Activated T-helper 1 cell treated with anti-CD3 and anti-CD28 coated beads, Interleukin-12 subunit alpha, Interleukin-12 subunit beta, Interleukin-2, Interleukin-4 antibody, amounts not matched to agents 30 ng/mL and 10 ng/mL and 1 ng/mL, durations not matched to agents 14 hours and 24 hours and 36 hours (primary cell): ENCODE results near the gene LZTS2. TPM values are rescaled to one million over a fixed set of nuclear protein-coding genes. Genes with fewer than 3 reads are reported as not detected.

Experiments
- DNase-seq: peaks from one replicate; pipeline ENCODE4 v3.0.0; 2021; ENCODE audit warnings: low spot score
- H3K27ac Mint-ChIP-seq: one replicate; pipeline ENCODE4 v1.8.0; 2021; ENCODE audit warnings: mild to moderate bottlenecking, mixed read lengths
- H3K27me3 Mint-ChIP-seq: one replicate; pipeline ENCODE4 v1.8.0; 2022; ENCODE audit warnings: mild to moderate bottlenecking, moderate library complexity, mixed read lengths; ENCODE audit not compliant: insufficient read depth
- H3K36me3 Mint-ChIP-seq: one replicate; pipeline ENCODE4 v1.8.0; 2021; ENCODE audit warnings: low read depth, mixed read lengths
- H3K4me1 Mint-ChIP-seq: one replicate; pipeline ENCODE4 v1.8.0; 2021; ENCODE audit warnings: low read depth, mixed read lengths
- H3K4me3 Mint-ChIP-seq: one replicate; pipeline ENCODE4 v1.8.0; 2021; ENCODE audit warnings: mild to moderate bottlenecking, moderate library complexity, mixed read lengths
- H3K9me3 Mint-ChIP-seq: one replicate; pipeline ENCODE4 v1.8.0; 2021; ENCODE audit warnings: mixed read lengths
- intact Hi-C: fragments of 100-400 bp; cut with micrococcal nuclease; formaldehyde crosslinking; loops from one replicate; pipeline ENCODE4 v1.15.1; 2024
- total RNA-seq: library from RNA; stranded (reverse); gene quantifications from 2 replicates; pipeline ENCODE4 v1.2.3, GENCODE V29; 2022

LZTS2 gene
- total RNA-seq, 1 donor from 2014 or later = 22.3 TPM

GRCh38 chr10:101014966-101015581 is 15.5 kb downstream of the LZTS2 start:
- DNase-seq = no peak
- Mint-ChIP-seq H3K9me3 (no peaks in the 10 kb centered on the region), H3K4me1 (peaks cover 27% of the 10 kb centered on the region), H3K4me3 (no peak overlapping the region), H3K27ac (peak overlapping the region; percentile 15), H3K27me3 (peaks cover 37% of the 10 kb centered on the region), H3K36me3 (no peaks in the 10 kb centered on the region)
- intact Hi-C loops = loop anchor here (5.0 kb wide), 2 partner anchors 37 to 453 kb away; no protein-coding TSS in a partner anchor

GRCh38 chr10:101015582-101015973 is 16.0 kb downstream of the LZTS2 start:
- intact Hi-C loops = loop anchor here (5.0 kb wide), 1 partner anchor 37 kb away; no protein-coding TSS in a partner anchor
- no peak for DNase-seq
- H3K4me3 Mint-ChIP-seq = no peak overlapping the region
- no peaks in the 10 kb centered on the region for H3K36me3 Mint-ChIP-seq
- H3K27ac Mint-ChIP-seq = peak overlapping the region; percentile 15
- H3K9me3 Mint-ChIP-seq = no peaks in the 10 kb centered on the region
- peaks cover 27% of the 10 kb centered on the region for H3K4me1 Mint-ChIP-seq
- peaks cover 37% of the 10 kb centered on the region for H3K27me3 Mint-ChIP-seq

GRCh38 chr10:101016814-101017213 is 17.2 kb downstream of the LZTS2 start:
- H3K27me3 Mint-ChIP-seq = peaks cover 40% of the 10 kb centered on the region

DNA sequence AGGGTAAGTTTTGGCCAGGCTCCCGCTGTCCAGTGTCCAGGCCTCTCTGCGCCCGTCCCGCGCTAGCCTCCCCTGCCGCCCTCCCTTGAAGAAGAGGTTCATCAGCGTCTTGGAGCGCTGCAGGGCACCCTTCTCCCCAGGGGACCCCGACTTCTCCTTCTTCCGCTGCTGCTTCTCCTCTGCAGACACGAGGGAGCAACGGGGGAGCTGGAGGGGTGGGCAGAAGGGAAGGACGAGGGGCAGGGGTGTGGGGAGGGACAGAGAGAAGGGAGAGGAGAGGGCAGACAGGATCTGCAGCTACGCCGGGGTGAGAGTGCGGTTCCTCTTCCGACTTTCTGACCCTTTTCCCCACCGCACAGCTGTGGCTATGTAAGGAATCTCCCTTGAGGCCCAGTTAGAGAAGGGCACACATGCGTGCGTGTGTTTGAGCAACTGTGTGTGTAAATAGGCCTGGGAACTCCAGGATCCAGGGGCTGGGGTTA is 18.6 kb downstream of the LZTS2 start:
- intact Hi-C loops = loop anchor here (5.0 kb wide), 1 partner anchor 34 kb away; no protein-coding TSS in a partner anchor
- Mint-ChIP-seq H3K27ac (no peak overlapping the region), H3K4me3 (no peak overlapping the region), H3K36me3 (no peaks in the 10 kb centered on the region), H3K9me3 (no peaks in the 10 kb centered on the region), H3K4me1 (peaks cover 20% of the 10 kb centered on the region), H3K27me3 (peaks cover 39% of the 10 kb centered on the region)
- DNase-seq = no peak

More at GRCh38 chr10:101016814-101017213, 17.2 kb downstream of the LZTS2 start:
- no peak overlapping the region for H3K27ac Mint-ChIP-seq
- no peaks in the 10 kb centered on the region for H3K36me3 Mint-ChIP-seq
- DNase-seq = no peak
- H3K9me3 Mint-ChIP-seq = no peaks in the 10 kb centered on the region
- intact Hi-C loops = loop anchor here (5.0 kb wide), 1 partner anchor 35 kb away; no protein-coding TSS in a partner anchor
- no peak overlapping the region for H3K4me3 Mint-ChIP-seq
- H3K4me1 Mint-ChIP-seq = peaks cover 27% of the 10 kb centered on the region

GRCh38 chr10:101018600-101019439 is 19.2 kb downstream of the LZTS2 start:
- Mint-ChIP-seq H3K9me3 (no peaks in the 10 kb centered on the region), H3K27me3 (peaks cover 34% of the 10 kb centered on the region), H3K4me3 (no peak overlapping the region), H3K4me1 (peaks cover 17% of the 10 kb centered on the region), H3K36me3 (no peaks in the 10 kb centered on the region), H3K27ac (no peak overlapping the region)
- peak; percentile 71 for DNase-seq
- intact Hi-C loops = loop anchor here (1.0 to 5.0 kb wide), 4 partner anchors 12 to 123 kb away; partner anchors contain the start of genes PDZD7 and SFXN3

DNA sequence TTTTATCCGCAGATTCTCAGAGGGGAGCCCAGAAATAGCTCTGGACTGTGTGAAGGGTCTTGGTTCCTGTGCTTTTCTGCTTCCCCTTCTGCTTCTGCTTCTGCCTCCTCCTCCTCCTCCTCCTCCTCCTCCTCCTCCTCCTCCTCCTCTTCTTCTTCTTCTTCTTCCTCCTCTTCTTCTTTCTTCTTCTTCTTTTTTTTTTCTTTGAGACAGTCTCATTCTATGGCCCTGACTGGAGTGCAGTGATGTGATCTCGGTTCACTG is 19.8 kb downstream of the LZTS2 start:
- Mint-ChIP-seq H3K9me3 (no peaks in the 10 kb centered on the region), H3K4me3 (no peak overlapping the region), H3K27ac (no peak overlapping the region), H3K36me3 (no peaks in the 10 kb centered on the region), H3K4me1 (peaks cover 12% of the 10 kb centered on the region), H3K27me3 (peaks cover 31% of the 10 kb centered on the region)
- intact Hi-C loops = loop anchor here (1.0 to 5.0 kb wide), 4 partner anchors 12 to 123 kb away; partner anchors contain the start of genes PDZD7 and SFXN3
- no peak for DNase-seq

- Mint-ChIP-seq H3K4me3 (no peak overlapping the region), H3K27me3 (peaks cover 30% of the 10 kb centered on the region), H3K27ac (no peak overlapping the region), H3K4me1 (peaks cover under 1% of the 10 kb centered on the region), H3K36me3 (no peaks in the 10 kb centered on the region), H3K9me3 (no peaks in the 10 kb centered on the region)
- no peak for DNase-seq
- intact Hi-C loops = no loop called here
These were observed 20.9 kb downstream of the LZTS2 start for GRCh38 chr10:101020427-101021075.

- Mint-ChIP-seq H3K36me3 (no peaks in the 10 kb centered on the region), H3K4me1 (no peaks in the 10 kb centered on the region), H3K27me3 (peaks cover 28% of the 10 kb centered on the region), H3K9me3 (no peaks in the 10 kb centered on the region), H3K27ac (no peak overlapping the region), H3K4me3 (no peak overlapping the region)
- no peak for DNase-seq
- intact Hi-C loops = no loop called here
These were observed 21.6 kb downstream of the LZTS2 start for GRCh38 chr10:101021239-101021638.

- H3K27me3 Mint-ChIP-seq = peaks cover 24% of the 10 kb centered on the region
- intact Hi-C loops = no loop called here
- H3K36me3 Mint-ChIP-seq = no peaks in the 10 kb centered on the region
- H3K4me3 Mint-ChIP-seq = no peak overlapping the region
- no peak overlapping the region for H3K27ac Mint-ChIP-seq
- DNase-seq = no peak
- no peaks in the 10 kb centered on the region for H3K9me3 Mint-ChIP-seq
- H3K4me1 Mint-ChIP-seq = no peaks in the 10 kb centered on the region
These were observed 22.2 kb downstream of the LZTS2 start for GRCh38 chr10:101021692-101022251.

DNA sequence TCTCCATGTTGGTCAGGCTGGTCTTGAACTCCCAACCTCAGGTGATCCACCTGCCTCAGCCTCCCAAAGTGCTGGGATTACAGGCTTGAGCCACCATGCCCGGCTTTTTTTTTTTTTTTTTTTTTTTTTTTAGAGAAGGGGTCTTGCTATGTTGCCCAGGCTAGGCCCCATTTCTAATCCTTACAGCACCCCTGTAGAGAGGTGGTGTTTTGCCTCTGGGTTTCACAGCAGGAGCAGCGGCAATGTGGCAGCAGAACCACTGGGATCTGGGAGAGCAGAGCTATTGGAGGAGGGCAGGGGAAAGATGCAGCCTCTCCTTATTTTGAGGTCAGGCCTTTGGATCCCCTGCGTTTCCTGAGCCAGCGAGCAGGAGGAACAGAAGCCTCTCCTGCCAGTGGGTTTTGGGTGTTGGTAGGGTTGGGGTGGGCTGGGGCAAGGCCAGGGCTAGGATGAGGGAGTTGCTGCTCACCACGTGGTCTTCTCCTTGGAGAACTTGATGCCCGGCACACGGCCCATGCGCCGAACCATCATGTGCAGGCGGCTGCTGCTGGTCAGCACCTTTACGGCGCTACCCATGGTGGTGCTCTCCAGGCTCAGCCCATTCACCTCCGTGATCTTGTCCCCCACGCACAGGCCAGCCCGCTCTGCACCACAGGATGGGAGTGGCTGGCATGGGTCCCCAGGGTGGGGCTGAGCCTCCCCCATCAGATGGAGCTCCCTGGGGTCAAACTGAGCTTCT is 23.5 kb downstream of the LZTS2 start:
- no peak overlapping the region for H3K4me3 Mint-ChIP-seq
- peaks cover 23% of the 10 kb centered on the region for H3K27me3 Mint-ChIP-seq
- H3K27ac Mint-ChIP-seq = no peak overlapping the region
- intact Hi-C loops = no loop called here
- no peaks in the 10 kb centered on the region for H3K4me1 Mint-ChIP-seq
- no peak for DNase-seq
- H3K9me3 Mint-ChIP-seq = no peaks in the 10 kb centered on the region
- H3K36me3 Mint-ChIP-seq = no peaks in the 10 kb centered on the region

GRCh38 chr10:101027106-101027720 is 27.6 kb downstream of the LZTS2 start:
- Mint-ChIP-seq H3K27ac (no peak overlapping the region), H3K27me3 (peaks cover 23% of the 10 kb centered on the region), H3K36me3 (no peaks in the 10 kb centered on the region), H3K4me3 (no peak overlapping the region), H3K9me3 (no peaks in the 10 kb centered on the region), H3K4me1 (peaks cover 9% of the 10 kb centered on the region)
- intact Hi-C loops = no loop called here
- no peak for DNase-seq
